ENCODE results near the gene CDKN2AIPNL. TPM values are rescaled to one million over a fixed set of nuclear protein-coding genes. Genes with fewer than 3 reads are reported as not detected.
A peak's percentile ranks its signal among the peaks of the same experiment; 100 is the strongest.

CDKN2AIPNL gene
- total RNA-seq (2021; fragmentation: NEBNext Ultra II Directional; extraction: Animal tissue kit (Norgen Biotek cat#: 25700)) = 54.3 and 56.3 TPM in 2 replicates
- 31.2 and 40.0 TPM in 2 replicates for polyA plus RNA-seq (2011; rRNA removed)
- polyA plus RNA-seq (2011; cell fraction: cytosol; rRNA removed) = 44.5 TPM
- 9.6 TPM for polyA plus RNA-seq (2011; cell fraction: nucleus; rRNA removed)
- polyA plus RNA-seq (2012, experiment 1 of 2) = 34.7 to 41.9 TPM (median 39.4 TPM) in 4 replicates
- polyA plus RNA-seq (2012, experiment 2 of 2) = 59.9 TPM
- polyA plus RNA-seq (2013, experiment 1 of 2) = 50.3 TPM
- 51.4 TPM for polyA plus RNA-seq (2013, experiment 2 of 2)
- 10.6 and 11.7 TPM in 2 replicates for polyA minus RNA-seq (2011; rRNA and poly(A)+ RNA removed)
- 16.8 TPM for polyA minus RNA-seq (2011; cell fraction: cytosol; rRNA and poly(A)+ RNA removed)
- 16.6 TPM for polyA minus RNA-seq (2011; cell fraction: nucleus; rRNA and poly(A)+ RNA removed)
- long read RNA-seq, experiment 1, transcript CDKN2AIPNL-202 (3 exons, 1,223 nt) = major isoform, 35 of 56 reads
- long read RNA-seq, experiment 1, partial matches to known transcripts = 19 of 56 reads
- long read RNA-seq, experiment 1, other reads (novel, unspliced or antisense) = 2 of 56 reads
- long read RNA-seq, experiment 2, transcript CDKN2AIPNL-202 (3 exons, 1,223 nt) = major isoform, 38 of 40 reads
- long read RNA-seq, experiment 2, partial matches to known transcripts = 0 of 40 reads
- long read RNA-seq, experiment 2, other reads (novel, unspliced or antisense) = 2 of 40 reads

GRCh38 chr5:134411546-134412266, at the start of gene CDKN2AIPNL:
Gene CDKN2AIPNL, minus strand, starts transcription at chr5:134411881. Its CDS starts 27 bp downstream, at chr5:134411854.
- ChIA-PET POLR2A (ENCODE audit: partially characterized antibody) (interaction anchor here (0.7 to 2.8 kb wide), 34 partner anchors 9 to 185 kb away, joined by 3 to 22 read pairs (median 4); partner anchors contain the start of genes CDKL3, JADE2, PPP2CA and UBE2B), CTCF (ENCODE audit: partially characterized antibody) (interaction anchor here (0.6 to 7.0 kb wide), 53 partner anchors 9 to 413 kb away, joined by 3 to 91 read pairs (median 5); partner anchors contain the start of genes JADE2 and SEC24A)
- H2BK20ac ChIP-seq (ENCODE audit: low read length) = 0 out of 2 replicates have a peak within 1 kb of the TSS, but pooled peaks have one; percentile 48
- peaks cover 3 to 11% (median 4%) of the 10 kb centered on the region in 4 experiments; a peak in 5 of 8 replicates for H3K36me3 ChIP-seq (ENCODE audit: control insufficient read depth in 2 of 4, insufficient read depth in 4 of 4, low read length in 3 of 4)
- DNase-seq (ENCODE audit: low read depth in 1 of 2, low spot score in 2 of 2) (peak; percentile 59 to 95), FAIRE-seq (no peak)
- 7% methylated on average over 61 of the region's 61 CpGs; no CpG with 5 or more reads in 1 of the 2 experiments for WGBS, 2 experiments (ENCODE audit: extremely low coverage in 1 of 2, insufficient coverage in 1 of 2, insufficient read length in 1 of 2, insufficient replicate concordance in 2 of 2, low coverage in 1 of 2, low lambda C conversion rate in 2 of 2, missing lambda C conversion rate in 1 of 2)
- peak within 1 kb of the TSS; percentile 71 for H3K56ac ChIP-seq (replicated peaks; ENCODE audit: insufficient read length, low read depth, low read length)
- peak within 1 kb of the TSS; percentile 83 to 84 for H3K4me2 ChIP-seq (ENCODE audit: insufficient read depth in 1 of 2, low read depth in 2 of 2, low read length in 2 of 2)
- H3K4me1 ChIP-seq (replicated peaks in 1 of 4; ENCODE audit: control insufficient read depth in 3 of 4, insufficient read depth in 4 of 4, low read length in 3 of 4) = peaks cover 5 to 10% (median 8%) of the 10 kb centered on the region in 4 experiments
- H3K27ac ChIP-seq (ENCODE audit: low read depth, low read length) = peak within 1 kb of the TSS; percentile 73
- H2BK12ac ChIP-seq (ENCODE audit: low read depth, low read length) = no peak within 1 kb of the TSS
- no peak within 1 kb of the TSS for H3K23ac ChIP-seq (ENCODE audit: insufficient read length)
- no peaks in the 10 kb centered on the region for H4K20me1 ChIP-seq (replicated peaks in 1 of 2; ENCODE audit: control insufficient read depth in 1 of 2, insufficient read depth in 2 of 2, low read length in 2 of 2)
- H4K91ac ChIP-seq (replicated peaks; ENCODE audit: insufficient read length, low read length) = peak within 1 kb of the TSS; percentile 79
- peak within 1 kb of the TSS; percentile 66; the same call in 1 of the 2 replicates for H2BK5ac ChIP-seq (ENCODE audit: low read depth, low read length)
- H4K8ac ChIP-seq (ENCODE audit: extremely low read depth, insufficient read depth, low read length) = peak within 1 kb of the TSS; percentile 90
- peaks cover 7 to 26% of the 10 kb centered on the region in 2 experiments for H3K79me2 ChIP-seq (ENCODE audit: control insufficient read depth in 1 of 2, insufficient read depth in 2 of 2, low read length in 2 of 2)
- H3K27me3 ChIP-seq (replicated peaks in 1 of 4; ENCODE audit: control insufficient read depth in 3 of 4, extremely low read depth in 1 of 4, insufficient read depth in 3 of 4, low read length in 3 of 4) = no peaks in the 10 kb centered on the region
- peaks cover 5% of the 10 kb centered on the region; the same call in 1 of the 2 replicates for H3K23me2 ChIP-seq (ENCODE audit: low read depth, low read length)
- H3K4me3 ChIP-seq (ENCODE audit: extremely low read depth in 1 of 4, insufficient read depth in 2 of 4, low read depth in 3 of 4, low read length in 4 of 4) = peak within 1 kb of the TSS; percentile 75 to 97 (median 86)
- H3K9ac ChIP-seq (replicated peaks in 1 of 4; ENCODE audit: extremely low read depth in 1 of 4, low read depth in 3 of 4, low read length in 3 of 4) = peak within 1 kb of the TSS; percentile 57 to 88 (median 76)
- H3K14ac ChIP-seq (ENCODE audit: insufficient read length) = no peak within 1 kb of the TSS
- 0 out of 2 replicates have a peak within 1 kb of the TSS, but pooled peaks have one; percentile 36 for H2AFZ ChIP-seq (ENCODE audit: low read length)
- H3K4ac ChIP-seq (replicated peaks; ENCODE audit: insufficient read length, low read depth, low read length) = peak within 1 kb of the TSS; percentile 44
- H3K18ac ChIP-seq (ENCODE audit: extremely low read depth, low read length) = peak within 1 kb of the TSS; percentile 81
- no peaks in the 10 kb centered on the region for H3K9me3 ChIP-seq (ENCODE audit: insufficient read depth in 2 of 2, low read depth in 1 of 2, low read length in 1 of 2)
- H3K79me1 ChIP-seq (ENCODE audit: low read depth, low read length) = peaks cover 2% of the 10 kb centered on the region
- 0 out of 2 replicates have a peak within 1 kb of the TSS, but pooled peaks have one; percentile 19 for H2BK15ac ChIP-seq (ENCODE audit: low read length)
- H4K5ac ChIP-seq (ENCODE audit: insufficient read length, low read depth, low read length) = peak within 1 kb of the TSS; percentile 86
- no peak within 1 kb of the TSS for H2AK5ac ChIP-seq (ENCODE audit: low read depth, low read length)
- no peak within 1 kb of the TSS for H2BK120ac ChIP-seq (replicated peaks; ENCODE audit: low read depth, low read length)
- TF ChIP-seq FOSL1 (IDR thresholded peaks at IDR 0.05; ENCODE audit: insufficient read depth, low read depth, low read length) (no peak), SIN3A (conservative IDR thresholded peaks at IDR 0.05 in 1 of 2, IDR thresholded peaks at IDR 0.05 in 1 of 2; ENCODE audit: low read depth in 1 of 2, low read length in 2 of 2) (peak; percentile 45 to 77; a peak in 3 of 4 replicates), JUND (IDR thresholded peaks at IDR 0.05; ENCODE audit: low read length) (peak; percentile 67; the same call in 1 of the 2 replicates), MAX (IDR thresholded peaks at IDR 0.05) (peak; percentile 91), RAD21 (IDR thresholded peaks at IDR 0.05 in 1 of 2, conservative IDR thresholded peaks at IDR 0.05 in 1 of 2; ENCODE audit: low read depth in 2 of 2, low read length in 2 of 2) (peak; percentile 52 to 74), PHF8 (conservative IDR thresholded peaks at IDR 0.05; ENCODE audit: low read depth, low read length) (peak; percentile 97), SP4 (IDR thresholded peaks at IDR 0.05; ENCODE audit: low read length) (peak; percentile 68)
